GM13977 (cell line): ENCODE measurements around the gene KCP.
A peak's percentile ranks its signal among the peaks of the same experiment; 100 is the strongest.

ENCODE experiments used
- DNase-seq: peaks from one replicate; pipeline ENCODE4 v3.0.0; 2012; ENCODE audit warnings: low spot score
- CTCF ChIP-seq: IDR thresholded peaks from 2 replicates; pipeline ENCODE4 v1.5.1; 2012; ENCODE audit warnings: mild to moderate bottlenecking, control low read depth; ENCODE audit not compliant: insufficient read depth; ENCODE audit errors: extremely low read depth, missing control alignments
- in situ Hi-C: fragments of 300-500 bp; cut with MboI; formaldehyde crosslinking; loops from one replicate; pipeline ENCODE4 v1.12.0; 2022; ENCODE audit warnings: low sequenced_read_pairs, low pct_unique_long_range_greater_than_20kb, mixed read lengths, inconsistent platforms; ENCODE audit not compliant: unreplicated experiment

Gene KCP

GRCh38 chr7:128887169-128888038 is 23.1 kb downstream of the KCP start:
- DNase-seq = no peak
- in situ Hi-C loops = no loop called here
- no peak for TF ChIP-seq CTCF

- DNase-seq = no peak
- in situ Hi-C loops = no loop called here
- TF ChIP-seq CTCF = no peak
Observed at GRCh38 chr7:128886391-128887168, 23.9 kb downstream of the KCP start.

- in situ Hi-C loops = no loop called here
- TF ChIP-seq CTCF = no peak
- no peak for DNase-seq
Observed at GRCh38 chr7:128885370-128886187, 24.9 kb downstream of the KCP start.

- in situ Hi-C loops = no loop called here
- no peak for DNase-seq
- TF ChIP-seq CTCF = no peak
Observed at GRCh38 chr7:128884561-128885369, 25.7 kb downstream of the KCP start.

GRCh38 chr7:128883622-128884448 is 26.7 kb downstream of the KCP start:
- peak; percentile 94 for DNase-seq
- in situ Hi-C loops = no loop called here
- TF ChIP-seq CTCF = peak; percentile 97
